ENCODE data around the gene NAALADL2.

DNA sequence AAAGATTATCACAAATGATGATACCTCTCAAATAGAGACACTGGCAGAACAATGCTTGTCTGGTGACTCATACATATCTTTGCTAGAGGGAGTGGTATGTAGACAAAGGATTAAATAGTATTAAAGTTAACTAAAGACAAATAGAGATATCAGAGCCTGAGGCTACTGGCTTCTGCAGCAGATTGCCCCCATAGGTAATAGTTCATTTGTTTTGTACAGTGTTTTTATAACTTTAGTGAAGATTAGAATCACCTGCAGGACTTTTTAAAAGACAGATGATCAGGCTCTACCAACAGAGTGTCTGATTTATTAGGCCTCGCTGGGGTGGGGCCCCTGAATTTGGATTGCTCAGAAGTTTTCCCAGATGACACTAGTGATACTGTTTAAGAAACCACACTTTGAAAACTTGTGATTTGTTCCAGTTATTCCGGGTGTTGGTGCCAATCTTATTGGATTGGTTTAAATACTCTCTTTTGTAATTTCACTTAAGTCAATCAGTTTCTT is 96.4 kb downstream of the NAALADL2 start:
- TF ChIP-seq, protein P1, sequence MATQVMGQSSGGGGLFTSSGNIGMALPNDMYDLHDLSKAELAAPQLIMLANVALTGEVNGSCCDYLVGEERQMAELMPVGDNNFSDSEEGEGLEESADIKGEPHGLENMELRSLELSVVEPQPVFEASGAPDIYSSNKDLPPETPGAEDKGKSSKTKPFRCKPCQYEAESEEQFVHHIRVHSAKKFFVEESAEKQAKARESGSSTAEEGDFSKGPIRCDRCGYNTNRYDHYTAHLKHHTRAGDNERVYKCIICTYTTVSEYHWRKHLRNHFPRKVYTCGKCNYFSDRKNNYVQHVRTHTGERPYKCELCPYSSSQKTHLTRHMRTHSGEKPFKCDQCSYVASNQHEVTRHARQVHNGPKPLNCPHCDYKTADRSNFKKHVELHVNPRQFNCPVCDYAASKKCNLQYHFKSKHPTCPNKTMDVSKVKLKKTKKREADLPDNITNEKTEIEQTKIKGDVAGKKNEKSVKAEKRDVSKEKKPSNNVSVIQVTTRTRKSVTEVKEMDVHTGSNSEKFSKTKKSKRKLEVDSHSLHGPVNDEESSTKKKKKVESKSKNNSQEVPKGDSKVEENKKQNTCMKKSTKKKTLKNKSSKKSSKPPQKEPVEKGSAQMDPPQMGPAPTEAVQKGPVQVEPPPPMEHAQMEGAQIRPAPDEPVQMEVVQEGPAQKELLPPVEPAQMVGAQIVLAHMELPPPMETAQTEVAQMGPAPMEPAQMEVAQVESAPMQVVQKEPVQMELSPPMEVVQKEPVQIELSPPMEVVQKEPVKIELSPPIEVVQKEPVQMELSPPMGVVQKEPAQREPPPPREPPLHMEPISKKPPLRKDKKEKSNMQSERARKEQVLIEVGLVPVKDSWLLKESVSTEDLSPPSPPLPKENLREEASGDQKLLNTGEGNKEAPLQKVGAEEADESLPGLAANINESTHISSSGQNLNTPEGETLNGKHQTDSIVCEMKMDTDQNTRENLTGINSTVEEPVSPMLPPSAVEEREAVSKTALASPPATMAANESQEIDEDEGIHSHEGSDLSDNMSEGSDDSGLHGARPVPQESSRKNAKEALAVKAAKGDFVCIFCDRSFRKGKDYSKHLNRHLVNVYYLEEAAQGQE (IDR thresholded peaks at IDR 0.05; ENCODE audit: borderline replicate concordance): no peak
- TF ChIP-seq, protein P1 (CRISPR knock-in tag; IDR thresholded peaks at IDR 0.05; ENCODE audit: low read depth): no peak
- no peak for TF ChIP-seq NR3C1 (CRISPR knock-in tag; IDR thresholded peaks at IDR 0.05)
- TF ChIP-seq EP300 (IDR thresholded peaks at IDR 0.05; ENCODE audit: low read length): no peak
- TF ChIP-seq SP1 (CRISPR knock-in tag; IDR thresholded peaks at IDR 0.05): no peak
- TF ChIP-seq, protein P2, sequence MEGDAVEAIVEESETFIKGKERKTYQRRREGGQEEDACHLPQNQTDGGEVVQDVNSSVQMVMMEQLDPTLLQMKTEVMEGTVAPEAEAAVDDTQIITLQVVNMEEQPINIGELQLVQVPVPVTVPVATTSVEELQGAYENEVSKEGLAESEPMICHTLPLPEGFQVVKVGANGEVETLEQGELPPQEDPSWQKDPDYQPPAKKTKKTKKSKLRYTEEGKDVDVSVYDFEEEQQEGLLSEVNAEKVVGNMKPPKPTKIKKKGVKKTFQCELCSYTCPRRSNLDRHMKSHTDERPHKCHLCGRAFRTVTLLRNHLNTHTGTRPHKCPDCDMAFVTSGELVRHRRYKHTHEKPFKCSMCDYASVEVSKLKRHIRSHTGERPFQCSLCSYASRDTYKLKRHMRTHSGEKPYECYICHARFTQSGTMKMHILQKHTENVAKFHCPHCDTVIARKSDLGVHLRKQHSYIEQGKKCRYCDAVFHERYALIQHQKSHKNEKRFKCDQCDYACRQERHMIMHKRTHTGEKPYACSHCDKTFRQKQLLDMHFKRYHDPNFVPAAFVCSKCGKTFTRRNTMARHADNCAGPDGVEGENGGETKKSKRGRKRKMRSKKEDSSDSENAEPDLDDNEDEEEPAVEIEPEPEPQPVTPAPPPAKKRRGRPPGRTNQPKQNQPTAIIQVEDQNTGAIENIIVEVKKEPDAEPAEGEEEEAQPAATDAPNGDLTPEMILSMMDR (IDR thresholded peaks at IDR 0.05 in 2 of 3, conservative IDR thresholded peaks at IDR 0.05 in 1 of 3; ENCODE audit: insufficient read depth in 2 of 3, low read depth in 1 of 3, low read length in 3 of 3): no peak
- no peak for TF ChIP-seq ZNF174 (CRISPR knock-in tag; IDR thresholded peaks at IDR 0.05)
- TF ChIP-seq TRIM24 (IDR thresholded peaks at IDR 0.05): no peak
- TF ChIP-seq KHSRP (IDR thresholded peaks at IDR 0.05): no peak
- no peak for TF ChIP-seq PML (IDR thresholded peaks at IDR 0.05; ENCODE audit: low read length)
- TF ChIP-seq ZBTB1 (CRISPR knock-in tag; IDR thresholded peaks at IDR 0.05; ENCODE audit: borderline replicate concordance, low read depth): no peak
- TF ChIP-seq, protein P3, sequence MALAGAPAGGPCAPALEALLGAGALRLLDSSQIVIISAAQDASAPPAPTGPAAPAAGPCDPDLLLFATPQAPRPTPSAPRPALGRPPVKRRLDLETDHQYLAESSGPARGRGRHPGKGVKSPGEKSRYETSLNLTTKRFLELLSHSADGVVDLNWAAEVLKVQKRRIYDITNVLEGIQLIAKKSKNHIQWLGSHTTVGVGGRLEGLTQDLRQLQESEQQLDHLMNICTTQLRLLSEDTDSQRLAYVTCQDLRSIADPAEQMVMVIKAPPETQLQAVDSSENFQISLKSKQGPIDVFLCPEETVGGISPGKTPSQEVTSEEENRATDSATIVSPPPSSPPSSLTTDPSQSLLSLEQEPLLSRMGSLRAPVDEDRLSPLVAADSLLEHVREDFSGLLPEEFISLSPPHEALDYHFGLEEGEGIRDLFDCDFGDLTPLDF (CRISPR knock-in tag; IDR thresholded peaks at IDR 0.05): no peak
- no peak for TF ChIP-seq ZNF12 (CRISPR knock-in tag; IDR thresholded peaks at IDR 0.05)
- no peak for TF ChIP-seq KDM1A (IDR thresholded peaks at IDR 0.05)
